Lower leg skin (tissue), 3 donors: ENCODE measurements around the gene OR13C8.

Experiments
- POLR2A ChIP-seq, 2 donors: fragments of 450-650 bp; IDR thresholded peaks; one replicate each; pipeline ENCODE4 v1.6.1; 2016 to 2017; ENCODE audit warnings: antibody characterized with exemption in 2 of 2, mild to moderate bottlenecking in 1 of 2, moderate library complexity in 1 of 2
- TF ChIP-seq, protein P1 (sequence below), 3 donors: fragments of 450-650 bp; IDR thresholded peaks; one replicate each; pipeline ENCODE4 v1.5.1; 2016; ENCODE audit warnings: antibody characterized with exemption in 3 of 3, mild to moderate bottlenecking in 3 of 3, moderate library complexity in 2 of 3

- TF ChIP-seq, protein P1, sequence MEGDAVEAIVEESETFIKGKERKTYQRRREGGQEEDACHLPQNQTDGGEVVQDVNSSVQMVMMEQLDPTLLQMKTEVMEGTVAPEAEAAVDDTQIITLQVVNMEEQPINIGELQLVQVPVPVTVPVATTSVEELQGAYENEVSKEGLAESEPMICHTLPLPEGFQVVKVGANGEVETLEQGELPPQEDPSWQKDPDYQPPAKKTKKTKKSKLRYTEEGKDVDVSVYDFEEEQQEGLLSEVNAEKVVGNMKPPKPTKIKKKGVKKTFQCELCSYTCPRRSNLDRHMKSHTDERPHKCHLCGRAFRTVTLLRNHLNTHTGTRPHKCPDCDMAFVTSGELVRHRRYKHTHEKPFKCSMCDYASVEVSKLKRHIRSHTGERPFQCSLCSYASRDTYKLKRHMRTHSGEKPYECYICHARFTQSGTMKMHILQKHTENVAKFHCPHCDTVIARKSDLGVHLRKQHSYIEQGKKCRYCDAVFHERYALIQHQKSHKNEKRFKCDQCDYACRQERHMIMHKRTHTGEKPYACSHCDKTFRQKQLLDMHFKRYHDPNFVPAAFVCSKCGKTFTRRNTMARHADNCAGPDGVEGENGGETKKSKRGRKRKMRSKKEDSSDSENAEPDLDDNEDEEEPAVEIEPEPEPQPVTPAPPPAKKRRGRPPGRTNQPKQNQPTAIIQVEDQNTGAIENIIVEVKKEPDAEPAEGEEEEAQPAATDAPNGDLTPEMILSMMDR (IDR thresholded peaks at IDR 0.05) = no peak
- TF ChIP-seq POLR2A (IDR thresholded peaks at IDR 0.05) = no peak
These were observed 24.3 kb upstream of the OR13C8 start for GRCh38 chr9:104544644-104545043.
